ENCODE data around the gene PLCB2.

PLCB2 gene

GRCh38 chr15:40273428-40273827 is 34.3 kb downstream of the PLCB2 start:
- no peak for DNase-seq (ENCODE audit: low read depth in 4 of 4, low spot score in 1 of 4)

DNA sequence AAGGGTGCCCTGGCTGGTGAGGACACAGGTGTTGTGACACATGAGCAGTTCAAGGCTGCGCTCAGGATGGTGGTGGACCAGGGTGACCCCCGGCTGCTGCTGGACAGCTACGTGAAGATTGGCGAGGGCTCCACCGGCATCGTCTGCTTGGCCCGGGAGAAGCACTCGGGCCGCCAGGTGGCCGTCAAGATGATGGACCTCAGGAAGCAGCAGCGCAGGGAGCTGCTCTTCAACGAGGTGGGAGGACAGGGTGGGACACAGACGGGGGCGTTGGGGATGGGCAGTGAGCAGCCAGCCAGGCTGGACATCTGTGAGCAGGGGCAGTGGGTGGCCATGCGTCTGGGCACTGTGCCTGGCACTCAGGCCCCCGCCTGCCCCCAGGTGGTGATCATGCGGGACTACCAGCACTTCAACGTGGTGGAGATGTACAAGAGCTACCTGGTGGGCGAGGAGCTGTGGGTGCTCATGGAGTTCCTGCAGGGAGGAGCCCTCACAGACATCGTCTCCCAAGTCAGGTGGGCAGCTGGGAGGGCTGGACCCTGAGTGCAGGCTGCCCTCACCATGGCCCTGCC is 35.2 kb downstream of the PLCB2 start:
- DNase-seq (ENCODE audit: low read depth in 4 of 4, low spot score in 1 of 4): no peak

DNA sequence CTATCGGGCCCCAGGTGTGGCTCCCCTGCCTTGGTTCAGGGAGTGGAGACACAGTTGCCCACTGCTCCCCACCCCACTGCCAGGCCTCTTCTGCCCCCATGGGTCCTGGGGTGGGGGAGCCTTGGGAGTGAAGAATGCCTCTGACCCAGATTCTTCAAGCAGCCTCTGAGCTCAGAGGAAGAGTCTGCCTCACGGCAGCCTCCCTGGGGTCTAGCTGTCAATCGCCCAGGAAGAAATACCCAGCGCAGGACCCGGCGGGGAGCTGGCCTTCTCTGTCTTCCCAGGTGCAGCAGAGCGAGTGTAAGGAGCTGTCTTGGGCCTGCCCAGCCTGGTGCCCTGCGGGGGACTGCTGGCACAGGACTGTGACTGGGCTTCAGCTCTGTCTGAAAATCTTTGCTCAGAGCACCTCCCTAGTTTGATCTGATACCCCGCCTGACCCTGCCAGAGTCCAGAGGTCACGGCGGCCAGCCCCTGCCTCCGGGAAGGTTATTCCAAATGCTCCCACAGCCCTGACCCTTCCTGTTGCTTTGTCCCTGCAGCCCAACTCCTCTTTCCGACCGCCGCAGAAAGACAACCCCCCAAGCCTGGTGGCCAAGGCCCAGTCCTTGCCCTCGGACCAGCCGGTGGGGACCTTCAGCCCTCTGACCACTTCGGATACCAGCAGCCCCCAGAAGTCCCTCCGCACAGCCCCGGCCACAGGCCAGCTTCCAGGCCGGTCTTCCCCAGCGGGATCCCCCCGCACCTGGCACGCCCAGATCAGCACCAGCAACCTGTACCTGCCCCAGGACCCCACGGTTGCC is 35.9 kb downstream of the PLCB2 start:
- DNase-seq (ENCODE audit: low read depth in 4 of 4, low spot score in 1 of 4): no peak

DNA sequence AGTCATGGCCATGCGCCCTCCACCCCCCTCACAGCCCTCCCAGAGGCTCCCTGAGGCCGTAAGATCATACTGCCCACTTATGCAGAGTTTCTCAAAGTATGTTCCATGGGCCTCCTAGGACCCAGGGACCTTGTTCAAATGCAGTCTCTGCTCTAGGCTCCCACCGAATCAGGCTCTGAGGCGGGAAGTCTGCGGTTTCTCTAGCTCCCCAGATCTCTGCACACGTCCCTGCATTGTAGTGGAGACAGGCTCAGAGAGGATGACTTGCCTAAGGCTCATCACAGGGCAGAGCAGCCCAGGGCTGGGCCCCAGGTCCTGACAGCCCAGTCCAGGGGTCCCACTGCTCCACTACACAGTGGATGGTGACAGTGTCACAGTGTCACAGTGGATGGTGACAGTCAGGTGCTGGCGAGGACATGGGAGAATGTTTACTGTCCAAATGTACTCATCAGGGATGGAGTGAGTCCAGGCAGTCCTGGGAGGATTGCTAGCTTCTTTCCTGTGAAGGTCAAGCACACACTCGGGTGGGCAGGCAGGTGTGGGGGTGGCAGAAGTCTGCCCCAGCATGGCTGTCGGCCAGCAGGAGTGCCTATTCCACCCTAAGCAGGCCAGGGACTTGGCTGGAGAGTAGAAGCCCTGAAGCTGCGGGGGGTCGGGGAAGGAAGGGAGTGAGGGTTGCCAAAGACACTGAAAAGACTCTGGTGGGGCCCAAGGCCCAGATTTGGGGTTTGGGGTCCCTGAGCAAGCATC is 37.3 kb downstream of the PLCB2 start:
- no peak for DNase-seq (ENCODE audit: low read depth in 4 of 4, low spot score in 1 of 4)

DNA sequence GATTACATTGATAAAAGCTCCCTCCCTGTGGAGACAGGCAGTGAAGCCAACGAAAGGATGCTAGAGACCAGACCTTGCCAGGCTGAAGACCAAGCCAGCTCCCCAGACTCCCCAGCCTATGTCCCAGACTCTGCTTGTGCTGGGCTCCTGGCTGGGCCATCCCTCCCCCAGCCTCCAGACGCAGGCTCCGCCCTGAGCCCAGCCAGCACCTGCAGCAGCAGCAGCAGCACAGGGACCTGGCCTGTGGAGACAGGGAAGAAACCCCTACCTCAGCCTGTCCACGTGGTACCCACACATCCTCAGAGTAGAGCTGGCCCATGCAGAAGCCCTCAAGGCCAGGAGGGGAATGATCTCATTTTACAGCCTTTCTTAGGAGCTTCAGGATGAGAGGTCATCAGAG is 38.1 kb downstream of the PLCB2 start:
- no peak for DNase-seq (ENCODE audit: low read depth in 4 of 4, low spot score in 1 of 4)

- no peak for DNase-seq (ENCODE audit: low read depth in 4 of 4, low spot score in 1 of 4)
Observed at GRCh38 chr15:40267670-40268069, 40.1 kb downstream of the PLCB2 start.

- no peak for DNase-seq (ENCODE audit: low read depth in 4 of 4, low spot score in 1 of 4)
Observed at GRCh38 chr15:40266828-40267304, 40.9 kb downstream of the PLCB2 start.

GRCh38 chr15:40265875-40266274 is 41.9 kb downstream of the PLCB2 start:
- DNase-seq (ENCODE audit: low read depth in 4 of 4, low spot score in 1 of 4): no peak

DNA sequence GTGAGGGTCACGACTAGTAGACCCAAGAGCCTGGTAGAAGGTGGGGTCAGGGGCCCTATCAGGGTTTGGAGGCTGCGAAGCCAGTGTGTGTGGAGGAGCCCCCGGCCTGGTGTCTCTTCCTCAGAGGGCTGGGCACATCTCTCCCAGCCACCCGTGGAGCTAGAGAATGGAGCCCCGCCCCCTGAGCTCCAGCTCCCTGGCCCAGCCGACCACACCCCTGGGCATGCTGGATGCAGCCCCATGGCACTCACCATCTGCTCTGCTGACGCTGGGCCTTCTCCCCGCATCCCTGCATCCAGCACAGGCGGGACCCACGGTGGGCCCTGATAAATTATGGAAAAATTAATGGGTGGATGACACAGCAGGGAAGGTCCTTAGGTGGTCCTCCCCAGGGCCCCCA is 42.4 kb downstream of the PLCB2 start:
- DNase-seq (ENCODE audit: low read depth in 4 of 4, low spot score in 1 of 4): no peak

DNA sequence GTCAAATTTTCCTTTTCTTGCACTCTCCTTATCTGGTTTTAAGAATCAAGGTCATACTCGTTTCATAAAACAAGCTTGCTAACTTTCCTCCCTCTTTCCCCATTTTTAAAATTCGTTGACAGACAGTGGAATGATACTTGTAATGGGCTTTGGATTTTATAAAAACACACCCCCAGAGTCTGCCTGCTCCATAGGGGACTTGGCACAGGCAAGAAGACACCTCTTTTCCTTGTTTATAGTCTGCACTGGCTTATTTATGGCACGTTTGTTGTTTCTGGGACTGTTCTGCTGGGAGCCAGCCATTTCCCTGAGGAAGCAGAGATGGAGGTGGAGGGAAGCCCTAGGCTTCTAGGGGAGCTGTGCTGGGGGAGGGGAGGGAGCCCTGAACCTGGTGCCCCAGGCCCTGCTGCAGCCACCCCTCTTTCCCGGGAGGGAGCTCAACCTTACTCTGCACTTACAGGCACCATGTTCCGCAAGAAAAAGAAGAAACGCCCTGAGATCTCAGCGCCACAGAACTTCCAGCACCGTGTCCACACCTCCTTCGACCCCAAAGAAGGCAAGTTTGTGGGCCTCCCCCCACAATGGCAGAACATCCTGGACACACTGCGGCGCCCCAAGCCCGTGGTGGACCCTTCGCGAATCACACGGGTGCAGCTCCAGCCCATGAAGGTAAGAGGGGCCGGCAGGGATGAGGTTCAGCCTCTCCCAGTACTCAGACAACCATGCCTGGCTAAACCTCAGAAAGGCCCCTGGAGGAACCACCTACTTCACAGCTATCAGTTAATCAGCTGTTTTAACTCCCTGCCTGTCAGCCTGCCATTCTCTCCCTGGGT is 43.2 kb downstream of the PLCB2 start:
- DNase-seq (ENCODE audit: low read depth in 4 of 4, low spot score in 1 of 4): no peak

- no peak for DNase-seq (ENCODE audit: low read depth in 4 of 4, low spot score in 1 of 4)
Observed at GRCh38 chr15:40263024-40263754, 44.5 kb downstream of the PLCB2 start.

GRCh38 chr15:40259021-40259420 is 48.7 kb downstream of the PLCB2 start:
- no peak for DNase-seq (ENCODE audit: low read depth in 4 of 4, low spot score in 1 of 4)

GRCh38 chr15:40258544-40258943 is 49.2 kb downstream of the PLCB2 start:
- DNase-seq (ENCODE audit: low read depth in 4 of 4, low spot score in 1 of 4): no peak

DNA sequence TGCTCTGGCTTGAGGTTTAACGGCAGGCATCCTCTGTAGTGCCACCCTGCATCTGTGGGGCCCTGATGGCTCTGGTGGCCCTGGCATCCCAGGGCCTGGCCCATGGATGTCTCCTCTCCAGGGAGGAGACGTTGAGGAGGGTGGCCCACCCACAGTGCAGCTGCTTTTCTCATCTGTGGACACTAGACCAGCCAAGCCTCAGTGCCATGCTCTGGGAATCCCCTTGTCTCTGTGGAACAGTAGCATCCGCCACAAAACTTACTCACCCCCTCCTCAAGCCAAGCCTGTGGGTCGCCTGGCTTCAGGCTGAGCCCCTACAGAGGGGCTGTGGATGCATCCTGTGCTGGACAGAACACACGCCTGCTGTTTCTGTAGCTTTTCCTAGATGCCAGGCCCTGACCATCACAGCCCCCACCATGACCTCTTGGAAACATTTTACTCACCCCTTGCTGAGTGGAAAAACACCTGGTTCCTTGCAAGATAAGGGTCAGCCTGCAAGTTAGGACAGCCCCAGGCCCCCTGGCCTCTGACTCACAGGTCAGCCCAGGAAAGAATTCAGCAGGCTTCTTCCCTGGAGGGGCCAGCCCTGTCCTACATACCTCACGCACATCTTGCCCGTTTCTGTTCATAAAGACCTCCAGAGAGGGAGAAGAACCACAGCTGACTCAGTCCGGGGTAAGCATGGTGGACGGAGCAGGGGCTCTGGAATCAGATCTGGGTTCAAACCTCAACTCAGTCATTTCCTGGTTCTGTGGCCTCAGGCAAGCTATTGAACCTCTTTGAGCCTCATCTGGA is 49.9 kb downstream of the PLCB2 start:
- DNase-seq (ENCODE audit: low read depth in 4 of 4, low spot score in 1 of 4): no peak

GRCh38 chr15:40256638-40257235 is 51.0 kb downstream of the PLCB2 start:
- DNase-seq (ENCODE audit: low read depth in 4 of 4, low spot score in 1 of 4): no peak

DNA sequence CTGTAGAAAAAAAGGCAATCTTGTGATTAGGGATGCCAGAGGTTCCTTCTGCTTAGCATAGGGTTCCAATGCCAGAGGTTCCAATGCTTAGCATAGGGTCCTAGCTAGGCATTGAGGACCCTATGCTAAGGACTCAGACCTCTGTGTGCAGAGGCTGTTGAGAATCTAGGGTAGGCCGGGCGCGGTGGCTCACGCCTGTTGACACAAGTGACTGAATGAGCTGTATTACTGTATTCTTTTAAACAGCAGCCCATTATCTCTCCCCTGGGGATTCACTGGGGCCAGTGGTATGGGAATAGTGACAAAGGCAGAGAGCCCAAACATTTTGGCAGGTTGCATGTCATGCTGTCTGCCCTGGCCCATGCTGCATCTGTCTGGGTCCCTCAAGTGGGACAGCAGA is 52.7 kb downstream of the PLCB2 start:
- DNase-seq (ENCODE audit: low read depth in 4 of 4, low spot score in 1 of 4): no peak

GRCh38 chr15:40254452-40254851 is 53.3 kb downstream of the PLCB2 start:
- no peak for DNase-seq (ENCODE audit: low read depth in 4 of 4, low spot score in 1 of 4)

DNA sequence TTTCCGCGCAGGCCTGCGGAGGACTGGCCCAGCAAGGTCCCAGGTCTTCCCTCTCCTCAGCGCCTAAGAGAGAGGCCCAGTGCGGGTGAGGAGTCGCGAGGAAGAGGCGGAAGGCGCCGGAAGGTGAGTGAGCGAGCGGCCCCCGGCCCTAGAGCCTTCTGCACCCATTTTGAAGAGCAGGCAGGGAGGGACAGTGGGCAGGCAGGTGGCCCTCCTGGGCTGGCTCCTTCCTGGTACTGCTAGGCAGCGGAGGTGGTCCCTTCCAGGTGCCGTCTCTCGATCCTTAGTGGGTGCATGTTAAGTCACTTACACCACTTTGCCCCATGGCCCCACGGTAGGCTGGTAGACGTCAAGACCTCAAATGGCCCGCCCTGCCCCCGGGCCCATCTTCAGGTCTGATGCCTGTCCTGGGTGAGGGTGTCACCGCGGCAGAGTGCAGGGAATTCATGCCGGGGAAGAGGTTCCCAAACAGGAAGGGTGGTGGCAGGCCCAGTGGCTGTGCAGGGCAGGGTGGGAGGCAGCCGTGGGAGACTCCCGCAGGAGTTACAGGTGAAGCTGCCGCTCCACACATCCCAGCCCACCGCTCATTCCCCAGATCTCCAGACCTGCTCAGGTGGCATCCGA is 54.5 kb downstream of the PLCB2 start:
- DNase-seq (ENCODE audit: low read depth in 4 of 4, low spot score in 1 of 4): no peak
